ENCODE data around the gene GGT5. TPM values are rescaled to one million over a fixed set of nuclear protein-coding genes. Genes with fewer than 3 reads are reported as not detected.

Gene GGT5
- total and polyA plus RNA-seq, 2 of the 13 experiments (the other 11 are each of a cell fraction or from before 2014, with no cell fraction given) = 0.69 to 3.1 TPM

DNA sequence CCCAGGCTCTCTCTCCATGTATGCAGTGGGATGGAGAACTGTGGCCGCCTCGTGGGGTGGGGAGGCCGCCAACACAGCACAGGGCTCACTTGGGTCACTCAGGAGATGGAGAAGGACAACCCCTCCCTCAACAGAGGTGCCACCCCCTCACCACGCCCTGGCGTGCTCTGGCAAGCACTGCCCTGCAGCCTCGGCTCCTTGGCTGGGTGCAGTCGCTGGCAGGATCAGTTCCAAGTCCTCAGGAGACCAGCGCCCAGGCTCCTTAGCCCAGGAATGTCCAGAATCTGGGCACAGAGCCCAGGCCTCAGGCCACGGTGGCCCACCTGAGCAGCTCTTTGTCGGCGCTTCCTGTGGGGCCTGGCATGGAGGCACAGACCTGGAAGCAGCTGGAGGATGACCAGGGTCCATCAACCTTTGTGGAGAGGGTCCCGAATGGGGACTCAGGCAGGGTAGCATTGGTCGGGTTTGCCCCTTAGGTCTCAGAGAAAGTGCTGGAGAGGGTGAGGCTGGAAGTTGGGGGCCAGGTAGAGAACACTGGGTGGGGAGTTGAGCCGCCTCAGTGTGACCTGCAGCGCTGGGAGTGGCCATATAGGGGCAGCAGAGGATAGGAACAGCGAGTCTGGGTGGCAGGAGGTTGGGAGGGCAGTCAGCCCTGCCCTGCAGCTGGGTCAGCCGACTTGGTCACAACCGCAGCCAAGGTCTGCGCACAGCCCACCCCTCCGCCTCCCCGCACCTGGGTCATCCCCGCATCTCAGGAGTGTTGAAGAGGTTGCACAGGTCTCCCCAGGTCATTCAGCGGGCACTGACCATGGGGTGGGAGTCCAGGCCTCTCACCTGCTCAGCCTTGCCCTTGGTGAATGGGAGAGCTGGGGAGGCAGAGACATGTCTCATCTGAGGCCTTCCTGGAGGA is 55.4 kb downstream of the GGT5 start (continued):
- TF ChIP-seq ZNF430 (CRISPR knock-in tag; IDR thresholded peaks at IDR 0.05) (no peak), EP300 (IDR thresholded peaks at IDR 0.05; ENCODE audit: low read depth in 2 of 2, low read length in 2 of 2) (no peak), EP300 (CRISPR knock-in tag; IDR thresholded peaks at IDR 0.05; ENCODE audit: borderline replicate concordance) (no peak), FOSL2 (CRISPR knock-in tag; IDR thresholded peaks at IDR 0.05) (no peak; the same call in 1 of the 2 replicates), NCOA5 (CRISPR knock-in tag; IDR thresholded peaks at IDR 0.05) (no peak), ZFP62 (CRISPR knock-in tag; IDR thresholded peaks at IDR 0.05) (no peak), PCBP2 (optimal IDR thresholded peaks at IDR 0.05; ENCODE audit: low read depth, low read length, poor library complexity, severe bottlenecking) (no peak), RFXAP (CRISPR knock-in tag; IDR thresholded peaks at IDR 0.05; ENCODE audit: borderline replicate concordance) (no peak), ZNF577 (CRISPR knock-in tag; IDR thresholded peaks at IDR 0.05; ENCODE audit: borderline replicate concordance, low read depth) (no peak), ZNF563 (CRISPR knock-in tag; IDR thresholded peaks at IDR 0.05) (no peak), ZNF761 (CRISPR knock-in tag; conservative IDR thresholded peaks at IDR 0.05) (no peak), GZF1 (CRISPR knock-in tag; IDR thresholded peaks at IDR 0.05) (no peak), HNRNPL (IDR thresholded peaks at IDR 0.05; ENCODE audit: low read depth, low read length) (peak; percentile 72; the same call in 1 of the 2 replicates), ZNF124 (CRISPR knock-in tag; IDR thresholded peaks at IDR 0.05) (no peak), CC2D1A (CRISPR knock-in tag; IDR thresholded peaks at IDR 0.05) (no peak), SRSF1 (optimal IDR thresholded peaks at IDR 0.05; ENCODE audit: low read depth, low read length) (no peak)
- TF ChIP-seq, protein P1, sequence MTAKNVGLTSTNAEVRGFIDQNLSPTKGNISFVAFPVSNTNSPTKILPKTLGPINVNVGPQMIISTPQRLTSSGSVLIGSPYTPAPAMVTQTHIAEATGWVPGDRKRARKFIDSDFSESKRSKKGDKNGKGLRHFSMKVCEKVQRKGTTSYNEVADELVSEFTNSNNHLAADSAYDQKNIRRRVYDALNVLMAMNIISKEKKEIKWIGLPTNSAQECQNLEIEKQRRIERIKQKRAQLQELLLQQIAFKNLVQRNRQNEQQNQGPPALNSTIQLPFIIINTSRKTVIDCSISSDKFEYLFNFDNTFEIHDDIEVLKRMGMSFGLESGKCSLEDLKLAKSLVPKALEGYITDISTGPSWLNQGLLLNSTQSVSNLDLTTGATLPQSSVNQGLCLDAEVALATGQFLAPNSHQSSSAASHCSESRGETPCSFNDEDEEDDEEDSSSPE (CRISPR knock-in tag; IDR thresholded peaks at IDR 0.05) = no peak
- TF ChIP-seq, protein P2, sequence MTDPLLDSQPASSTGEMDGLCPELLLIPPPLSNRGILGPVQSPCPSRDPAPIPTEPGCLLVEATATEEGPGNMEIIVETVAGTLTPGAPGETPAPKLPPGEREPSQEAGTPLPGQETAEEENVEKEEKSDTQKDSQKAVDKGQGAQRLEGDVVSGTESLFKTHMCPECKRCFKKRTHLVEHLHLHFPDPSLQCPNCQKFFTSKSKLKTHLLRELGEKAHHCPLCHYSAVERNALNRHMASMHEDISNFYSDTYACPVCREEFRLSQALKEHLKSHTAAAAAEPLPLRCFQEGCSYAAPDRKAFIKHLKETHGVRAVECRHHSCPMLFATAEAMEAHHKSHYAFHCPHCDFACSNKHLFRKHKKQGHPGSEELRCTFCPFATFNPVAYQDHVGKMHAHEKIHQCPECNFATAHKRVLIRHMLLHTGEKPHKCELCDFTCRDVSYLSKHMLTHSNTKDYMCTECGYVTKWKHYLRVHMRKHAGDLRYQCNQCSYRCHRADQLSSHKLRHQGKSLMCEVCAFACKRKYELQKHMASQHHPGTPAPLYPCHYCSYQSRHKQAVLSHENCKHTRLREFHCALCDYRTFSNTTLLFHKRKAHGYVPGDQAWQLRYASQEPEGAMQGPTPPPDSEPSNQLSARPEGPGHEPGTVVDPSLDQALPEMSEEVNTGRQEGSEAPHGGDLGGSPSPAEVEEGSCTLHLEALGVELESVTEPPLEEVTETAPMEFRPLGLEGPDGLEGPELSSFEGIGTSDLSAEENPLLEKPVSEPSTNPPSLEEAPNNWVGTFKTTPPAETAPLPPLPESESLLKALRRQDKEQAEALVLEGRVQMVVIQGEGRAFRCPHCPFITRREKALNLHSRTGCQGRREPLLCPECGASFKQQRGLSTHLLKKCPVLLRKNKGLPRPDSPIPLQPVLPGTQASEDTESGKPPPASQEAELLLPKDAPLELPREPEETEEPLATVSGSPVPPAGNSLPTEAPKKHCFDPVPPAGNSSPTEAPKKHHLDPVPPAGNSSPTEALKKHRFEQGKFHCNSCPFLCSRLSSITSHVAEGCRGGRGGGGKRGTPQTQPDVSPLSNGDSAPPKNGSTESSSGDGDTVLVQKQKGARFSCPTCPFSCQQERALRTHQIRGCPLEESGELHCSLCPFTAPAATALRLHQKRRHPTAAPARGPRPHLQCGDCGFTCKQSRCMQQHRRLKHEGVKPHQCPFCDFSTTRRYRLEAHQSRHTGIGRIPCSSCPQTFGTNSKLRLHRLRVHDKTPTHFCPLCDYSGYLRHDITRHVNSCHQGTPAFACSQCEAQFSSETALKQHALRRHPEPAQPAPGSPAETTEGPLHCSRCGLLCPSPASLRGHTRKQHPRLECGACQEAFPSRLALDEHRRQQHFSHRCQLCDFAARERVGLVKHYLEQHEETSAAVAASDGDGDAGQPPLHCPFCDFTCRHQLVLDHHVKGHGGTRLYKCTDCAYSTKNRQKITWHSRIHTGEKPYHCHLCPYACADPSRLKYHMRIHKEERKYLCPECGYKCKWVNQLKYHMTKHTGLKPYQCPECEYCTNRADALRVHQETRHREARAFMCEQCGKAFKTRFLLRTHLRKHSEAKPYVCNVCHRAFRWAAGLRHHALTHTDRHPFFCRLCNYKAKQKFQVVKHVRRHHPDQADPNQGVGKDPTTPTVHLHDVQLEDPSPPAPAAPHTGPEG (CRISPR knock-in tag; IDR thresholded peaks at IDR 0.05) = no peak
- TF ChIP-seq, protein P3, sequence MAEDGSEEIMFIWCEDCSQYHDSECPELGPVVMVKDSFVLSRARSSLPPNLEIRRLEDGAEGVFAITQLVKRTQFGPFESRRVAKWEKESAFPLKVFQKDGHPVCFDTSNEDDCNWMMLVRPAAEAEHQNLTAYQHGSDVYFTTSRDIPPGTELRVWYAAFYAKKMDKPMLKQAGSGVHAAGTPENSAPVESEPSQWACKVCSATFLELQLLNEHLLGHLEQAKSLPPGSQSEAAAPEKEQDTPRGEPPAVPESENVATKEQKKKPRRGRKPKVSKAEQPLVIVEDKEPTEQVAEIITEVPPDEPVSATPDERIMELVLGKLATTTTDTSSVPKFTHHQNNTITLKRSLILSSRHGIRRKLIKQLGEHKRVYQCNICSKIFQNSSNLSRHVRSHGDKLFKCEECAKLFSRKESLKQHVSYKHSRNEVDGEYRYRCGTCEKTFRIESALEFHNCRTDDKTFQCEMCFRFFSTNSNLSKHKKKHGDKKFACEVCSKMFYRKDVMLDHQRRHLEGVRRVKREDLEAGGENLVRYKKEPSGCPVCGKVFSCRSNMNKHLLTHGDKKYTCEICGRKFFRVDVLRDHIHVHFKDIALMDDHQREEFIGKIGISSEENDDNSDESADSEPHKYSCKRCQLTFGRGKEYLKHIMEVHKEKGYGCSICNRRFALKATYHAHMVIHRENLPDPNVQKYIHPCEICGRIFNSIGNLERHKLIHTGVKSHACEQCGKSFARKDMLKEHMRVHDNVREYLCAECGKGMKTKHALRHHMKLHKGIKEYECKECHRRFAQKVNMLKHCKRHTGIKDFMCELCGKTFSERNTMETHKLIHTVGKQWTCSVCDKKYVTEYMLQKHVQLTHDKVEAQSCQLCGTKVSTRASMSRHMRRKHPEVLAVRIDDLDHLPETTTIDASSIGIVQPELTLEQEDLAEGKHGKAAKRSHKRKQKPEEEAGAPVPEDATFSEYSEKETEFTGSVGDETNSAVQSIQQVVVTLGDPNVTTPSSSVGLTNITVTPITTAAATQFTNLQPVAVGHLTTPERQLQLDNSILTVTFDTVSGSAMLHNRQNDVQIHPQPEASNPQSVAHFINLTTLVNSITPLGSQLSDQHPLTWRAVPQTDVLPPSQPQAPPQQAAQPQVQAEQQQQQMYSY (CRISPR knock-in tag; IDR thresholded peaks at IDR 0.05) = no peak

All from HepG2 (cell line).